HEK293T (cell line): ENCODE results near the gene PIAS1.

Experiments used
- CTCF ChIA-PET: fragments of 350-600 bp; formaldehyde crosslinking; extraction: SDS; loops from one replicate; lab custom pipeline; 2021; ENCODE audit warnings: antibody characterized with exemption, inconsistent platforms; lab: Yijun Ruan, JAX
- POLR2A ChIA-PET: fragments of 350-600 bp; formaldehyde crosslinking; extraction: SDS; loops from one replicate; lab custom pipeline; 2020; ENCODE audit warnings: antibody characterized with exemption, inconsistent platforms; lab: Yijun Ruan, JAX
- DNase-seq: peaks from one replicate; pipeline ENCODE4 v3.0.0; 2012; ENCODE audit warnings: mixed read lengths; ENCODE audit errors: extremely low spot score
- ARNT ChIP-seq: fragments of 450-650 bp; IDR thresholded peaks from 2 replicates; pipeline ENCODE4 v1.6.1; 2017; ENCODE audit warnings: mild to moderate bottlenecking
- BHLHE40 ChIP-seq: fragments of 450-650 bp; IDR thresholded peaks from 2 replicates; pipeline ENCODE4 v1.6.1; 2016; ENCODE audit warnings: mild to moderate bottlenecking, moderate library complexity, borderline replicate concordance
- CTBP1 ChIP-seq: fragments of 450-650 bp; IDR thresholded peaks from 2 replicates; pipeline ENCODE4 v1.6.1; 2016; ENCODE audit warnings: borderline replicate concordance
- ELF4 ChIP-seq: fragments of 450-650 bp; IDR thresholded peaks from 2 replicates; pipeline ENCODE4 v1.6.1; 2017; ENCODE audit warnings: antibody characterized with exemption
- FOXA1 ChIP-seq: fragments of 450-650 bp; IDR thresholded peaks from 2 replicates; pipeline ENCODE4 v1.6.1; 2016; ENCODE audit warnings: mild to moderate bottlenecking
- FOXK2 ChIP-seq: fragments of 450-650 bp; IDR thresholded peaks from 2 replicates; pipeline ENCODE4 v1.6.1; 2016; ENCODE audit warnings: mild to moderate bottlenecking
- FOXM1 ChIP-seq: fragments of 450-650 bp; IDR thresholded peaks from 2 replicates; pipeline ENCODE4 v1.6.1; 2017; ENCODE audit warnings: mild to moderate bottlenecking, borderline replicate concordance
- HDGF ChIP-seq: fragments of 450-650 bp; IDR thresholded peaks from 2 replicates; pipeline ENCODE4 v1.6.1; 2017; ENCODE audit warnings: antibody characterized with exemption, borderline replicate concordance
- L3MBTL2 ChIP-seq: fragments of 450-650 bp; conservative IDR thresholded peaks from 2 replicates; pipeline ENCODE4 v1.6.1; 2016; ENCODE audit warnings: mild to moderate bottlenecking
- LEF1 ChIP-seq: fragments of 450-650 bp; IDR thresholded peaks from 2 replicates; pipeline ENCODE4 v1.6.1; 2017; ENCODE audit warnings: mild to moderate bottlenecking, borderline replicate concordance
- NFRKB ChIP-seq: fragments of 450-650 bp; IDR thresholded peaks from 2 replicates; pipeline ENCODE4 v1.6.1; 2016; ENCODE audit warnings: mild to moderate bottlenecking, moderate library complexity
- PKNOX1 ChIP-seq: fragments of 450-650 bp; IDR thresholded peaks from 2 replicates; pipeline ENCODE4 v1.6.1; 2016
- SP1 ChIP-seq: fragments of 450-650 bp; IDR thresholded peaks from 2 replicates; pipeline ENCODE4 v1.6.1; 2017
- SUZ12 ChIP-seq: fragments of 450-650 bp; IDR thresholded peaks from 2 replicates; pipeline ENCODE4 v1.6.1; 2016; ENCODE audit warnings: mild to moderate bottlenecking
- TARDBP ChIP-seq: fragments of 450-650 bp; IDR thresholded peaks from 2 replicates; pipeline ENCODE4 v1.6.1; 2016
- ZNF384 ChIP-seq: fragments of 450-650 bp; IDR thresholded peaks from 2 replicates; pipeline ENCODE4 v1.6.1; 2016

PIAS1 gene

GRCh38 chr15:68083463-68083862, 29.3 kb downstream of the PIAS1 start:
- TF ChIP-seq FOXM1 (no peak), FOXK2 (no peak), BHLHE40 (no peak), TARDBP (no peak), ARNT (no peak), FOXA1 (no peak), SP1 (no peak), HDGF (no peak), L3MBTL2 (no peak), ELF4 (no peak), ZNF384 (no peak), PKNOX1 (no peak)
- POLR2A ChIA-PET, result interaction anchor here (1.5 kb wide), 1 partner anchor 29 kb away, joined by 5 read pairs; the partner anchor contains the start of gene PIAS1
- no peak for DNase-seq
- CTCF ChIA-PET, result interaction anchor here (0.6 kb wide), 1 partner anchor 8 kb away, joined by 4 read pairs; no protein-coding TSS in a partner anchor

GRCh38 chr15:68085052-68085451, 30.9 kb downstream of the PIAS1 start:
- CTCF ChIA-PET, result no interaction called here
- POLR2A ChIA-PET, result interaction anchor here (1.5 kb wide), 1 partner anchor 30 kb away, joined by 12 read pairs; the partner anchor contains the start of gene PIAS1
- TF ChIP-seq FOXM1 (no peak), SP1 (no peak), ARNT (no peak), SUZ12 (no peak)
- no peak for DNase-seq

- TF ChIP-seq L3MBTL2, result no peak
- no peak for TF ChIP-seq FOXM1
- TF ChIP-seq ZNF384, result no peak
- TF ChIP-seq CTBP1, result no peak
- TF ChIP-seq FOXK2, result no peak
- no peak for TF ChIP-seq SP1
- no peak for TF ChIP-seq FOXA1
- TF ChIP-seq BHLHE40, result no peak
- no peak for TF ChIP-seq ELF4
- TF ChIP-seq HDGF, result no peak
- no peak for TF ChIP-seq TARDBP
- no peak for TF ChIP-seq NFRKB
- TF ChIP-seq ARNT, result no peak
- TF ChIP-seq SUZ12, result no peak
- no peak for TF ChIP-seq PKNOX1
- TF ChIP-seq LEF1, result no peak
- ChIA-PET POLR2A (no interaction called here), CTCF (no interaction called here)
- no peak for DNase-seq
Observed at GRCh38 chr15:68091743-68092142, 37.6 kb downstream of the PIAS1 start.

- TF ChIP-seq L3MBTL2, result no peak
- TF ChIP-seq BHLHE40, result no peak
- no peak for TF ChIP-seq FOXM1
- no peak for TF ChIP-seq ELF4
- no peak for DNase-seq
- ChIA-PET POLR2A (no interaction called here), CTCF (no interaction called here)
Observed at GRCh38 chr15:68096099-68096498, 42.0 kb downstream of the PIAS1 start.

GRCh38 chr15:68097029-68097428, 42.9 kb downstream of the PIAS1 start:
- ChIA-PET POLR2A (no interaction called here), CTCF (no interaction called here)
- TF ChIP-seq L3MBTL2, result no peak
- TF ChIP-seq PKNOX1, result no peak
- TF ChIP-seq ARNT, result no peak
- no peak for DNase-seq

GRCh38 chr15:68098465-68098864, 44.4 kb downstream of the PIAS1 start:
- ChIA-PET CTCF (no interaction called here), POLR2A (no interaction called here)
- TF ChIP-seq PKNOX1, result no peak
- no peak for TF ChIP-seq ELF4
- no peak for TF ChIP-seq SP1
- no peak for TF ChIP-seq ARNT
- no peak for TF ChIP-seq CTBP1
- no peak for TF ChIP-seq FOXA1
- no peak for TF ChIP-seq HDGF
- no peak for TF ChIP-seq NFRKB
- no peak for TF ChIP-seq SUZ12
- no peak for TF ChIP-seq LEF1
- no peak for TF ChIP-seq FOXK2
- no peak for TF ChIP-seq TARDBP
- TF ChIP-seq ZNF384, result no peak
- TF ChIP-seq BHLHE40, result no peak
- TF ChIP-seq FOXM1, result no peak
- TF ChIP-seq L3MBTL2, result no peak
- no peak for DNase-seq

GRCh38 chr15:68100194-68100593, 46.1 kb downstream of the PIAS1 start:
- DNase-seq, result no peak
- TF ChIP-seq FOXA1, result no peak
- TF ChIP-seq LEF1, result no peak
- TF ChIP-seq CTBP1, result no peak
- TF ChIP-seq PKNOX1, result no peak
- no peak for TF ChIP-seq FOXK2
- no peak for TF ChIP-seq ARNT
- no peak for TF ChIP-seq L3MBTL2
- TF ChIP-seq NFRKB, result no peak
- TF ChIP-seq SUZ12, result no peak
- no peak for TF ChIP-seq ZNF384
- no peak for TF ChIP-seq HDGF
- TF ChIP-seq ELF4, result no peak
- TF ChIP-seq SP1, result no peak
- no peak for TF ChIP-seq FOXM1
- no peak for TF ChIP-seq BHLHE40
- TF ChIP-seq TARDBP, result no peak
- CTCF ChIA-PET, result no interaction called here
- POLR2A ChIA-PET, result no interaction called here
